NCI-H187 treated with DMSO at 0.1 percent for 48 hours (cell line): ENCODE measurements around the gene CAPN12.

Source experiments
- DNase-seq: peaks from one replicate; lab custom pipeline; 2025; lab: John Stamatoyannopoulos, UW

Gene CAPN12

GRCh38 chr19:38695832-38696728 lies 48.2 kb downstream of the CAPN12 start:
- no peak for DNase-seq

GRCh38 chr19:38695317-38695683 lies 49.0 kb downstream of the CAPN12 start:
- no peak for DNase-seq

- DNase-seq, result no peak
Measured at GRCh38 chr19:38693380-38694223, 50.7 kb downstream of the CAPN12 start.

GRCh38 chr19:38692458-38693379 lies 51.6 kb downstream of the CAPN12 start:
- DNase-seq, result no peak

- no peak for DNase-seq
Measured at GRCh38 chr19:38691938-38692457, 52.3 kb downstream of the CAPN12 start.

GRCh38 chr19:38690832-38691231 lies 53.4 kb downstream of the CAPN12 start:
- no peak for DNase-seq

- no peak for DNase-seq
Measured at GRCh38 chr19:38690146-38690545, 54.1 kb downstream of the CAPN12 start.

- DNase-seq, result no peak
Measured at GRCh38 chr19:38687837-38688378, 56.4 kb downstream of the CAPN12 start.

GRCh38 chr19:38686530-38686888 lies 57.8 kb downstream of the CAPN12 start:
- no peak for DNase-seq

- DNase-seq, result no peak
Measured at GRCh38 chr19:38685666-38686529, 58.4 kb downstream of the CAPN12 start.

- DNase-seq, result no peak
Measured at GRCh38 chr19:38684862-38685665, 59.2 kb downstream of the CAPN12 start.

GRCh38 chr19:38684078-38684861 lies 60.0 kb downstream of the CAPN12 start:
- DNase-seq, result no peak

- no peak for DNase-seq
Measured at GRCh38 chr19:38683393-38684077, 60.7 kb downstream of the CAPN12 start.

- no peak for DNase-seq
Measured at GRCh38 chr19:38682872-38683392, 61.3 kb downstream of the CAPN12 start.

GRCh38 chr19:38682195-38682867 lies 61.9 kb downstream of the CAPN12 start:
- DNase-seq, result no peak
